Measurements from ENCODE around the gene RNFT1.
"Not testable (repeated sequence)": the region's sequence is repeated elsewhere in the genome, so short reads cannot be mapped to it uniquely, and the experiment has no call there.

RNFT1 gene, protein sequence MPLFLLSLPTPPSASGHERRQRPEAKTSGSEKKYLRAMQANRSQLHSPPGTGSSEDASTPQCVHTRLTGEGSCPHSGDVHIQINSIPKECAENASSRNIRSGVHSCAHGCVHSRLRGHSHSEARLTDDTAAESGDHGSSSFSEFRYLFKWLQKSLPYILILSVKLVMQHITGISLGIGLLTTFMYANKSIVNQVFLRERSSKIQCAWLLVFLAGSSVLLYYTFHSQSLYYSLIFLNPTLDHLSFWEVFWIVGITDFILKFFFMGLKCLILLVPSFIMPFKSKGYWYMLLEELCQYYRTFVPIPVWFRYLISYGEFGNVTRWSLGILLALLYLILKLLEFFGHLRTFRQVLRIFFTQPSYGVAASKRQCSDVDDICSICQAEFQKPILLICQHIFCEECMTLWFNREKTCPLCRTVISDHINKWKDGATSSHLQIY

DNA sequence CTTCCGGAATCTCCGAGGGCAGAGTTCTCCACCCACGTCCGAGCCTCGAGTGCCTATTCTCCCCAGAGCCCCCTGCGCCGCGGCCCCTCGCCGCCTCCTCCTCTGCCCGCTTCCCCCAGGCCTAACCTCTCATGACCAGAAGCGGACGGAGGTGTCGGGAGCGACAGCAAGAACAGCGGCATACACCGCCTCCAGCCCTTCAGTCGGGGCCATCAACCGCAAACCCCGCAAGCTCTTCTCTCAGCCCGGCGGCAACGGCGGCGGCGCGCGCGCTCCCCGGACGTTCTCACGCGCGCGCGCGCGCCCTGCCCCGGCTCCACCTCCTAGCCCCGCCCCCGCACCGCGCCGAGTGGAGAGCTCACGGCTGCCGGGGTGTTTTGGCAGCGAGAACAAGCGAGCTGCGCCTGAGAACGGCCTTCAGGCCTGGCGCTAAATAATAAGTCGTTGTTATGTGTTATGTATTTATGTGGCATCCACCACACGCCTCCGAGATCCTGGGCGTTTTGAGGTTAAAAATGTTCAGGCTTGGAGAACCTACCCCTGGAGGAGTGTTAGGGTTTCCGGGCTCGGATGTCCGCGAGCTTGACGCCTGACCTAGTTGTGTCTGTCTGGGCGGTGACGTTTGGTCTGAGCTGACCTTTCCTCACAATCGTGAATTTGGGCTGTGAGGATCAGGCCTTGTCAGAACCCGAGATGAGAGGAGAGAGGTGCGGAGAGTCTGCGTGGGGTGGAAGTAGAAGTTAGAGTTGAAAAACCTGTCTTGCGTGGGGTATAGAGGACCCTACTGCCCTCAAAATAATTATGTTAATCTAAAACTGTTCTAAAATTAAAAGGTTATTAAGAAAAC, at the start of gene RNFT1:
Gene RNFT1 (minus strand): TSS at position 259 of the 847 bp plus-strand sequence. CDS start 77 bp downstream, at position 182.
- DNase-seq (ENCODE audit: low read depth), result peak; percentile 27

DNA sequence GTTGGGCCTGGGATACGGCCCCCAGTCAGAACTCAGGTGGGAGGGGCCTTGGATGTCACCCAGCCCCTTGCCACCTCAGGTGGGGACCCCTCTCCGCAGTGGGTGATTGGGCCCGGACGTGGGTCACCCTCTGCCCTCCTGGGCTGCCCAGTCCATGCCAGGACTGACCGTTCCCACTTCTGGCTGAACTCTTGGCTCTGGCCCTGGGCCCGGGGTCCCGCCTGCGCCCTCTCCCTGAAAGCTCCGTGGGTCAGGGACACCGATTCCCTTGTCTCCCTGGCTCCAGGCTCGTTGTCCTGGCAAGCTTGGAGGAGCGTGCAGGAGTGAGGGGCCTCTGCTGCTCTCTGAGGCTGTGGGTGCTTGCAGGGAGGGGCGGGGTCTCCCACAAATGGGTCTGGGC, 44.8 kb upstream of the RNFT1 start:
- DNase-seq (ENCODE audit: low read depth), result not testable (repeated sequence)

DNA sequence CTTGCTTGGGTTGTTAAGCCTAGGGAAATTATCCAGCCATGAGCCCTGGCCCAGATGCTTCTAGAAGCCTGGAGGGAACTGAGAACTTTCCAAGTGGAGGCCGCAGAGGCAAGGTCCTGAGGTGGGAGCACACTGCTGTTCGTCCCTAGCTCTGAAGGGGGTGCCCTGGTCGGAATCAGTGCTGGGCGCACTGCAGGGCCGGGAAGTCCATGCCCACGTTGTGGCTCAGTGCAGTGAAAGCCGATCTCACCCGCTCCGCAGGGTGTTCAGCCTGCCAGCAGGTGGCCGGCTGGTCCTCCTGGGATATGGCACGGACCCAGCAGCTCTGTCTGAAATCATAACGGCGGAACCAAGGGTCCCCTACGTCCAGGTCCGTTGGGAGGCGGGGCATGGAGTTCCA, 43.8 kb upstream of the RNFT1 start:
- DNase-seq (ENCODE audit: low read depth), result not testable (repeated sequence)

DNA sequence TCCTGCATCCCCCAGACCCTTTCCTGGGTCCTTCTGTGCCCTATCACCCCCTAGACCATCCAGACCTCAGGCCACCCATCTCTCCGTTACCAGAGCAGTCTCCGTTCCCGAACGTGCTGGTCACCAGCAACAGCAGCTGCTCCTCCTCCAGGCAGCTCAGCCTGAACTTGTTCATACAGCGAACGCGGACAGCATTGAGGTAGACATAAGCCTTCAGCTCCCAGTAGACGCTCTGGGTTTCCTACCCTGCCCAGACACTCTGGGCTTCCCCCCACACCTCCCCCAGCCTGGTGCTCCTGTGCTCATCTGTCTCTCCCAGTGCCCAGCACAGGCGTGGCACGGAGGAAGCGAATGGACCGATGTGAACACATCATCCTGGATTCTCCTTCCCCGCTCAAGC, 41.6 kb upstream of the RNFT1 start:
- DNase-seq (ENCODE audit: low read depth), result no peak

DNA sequence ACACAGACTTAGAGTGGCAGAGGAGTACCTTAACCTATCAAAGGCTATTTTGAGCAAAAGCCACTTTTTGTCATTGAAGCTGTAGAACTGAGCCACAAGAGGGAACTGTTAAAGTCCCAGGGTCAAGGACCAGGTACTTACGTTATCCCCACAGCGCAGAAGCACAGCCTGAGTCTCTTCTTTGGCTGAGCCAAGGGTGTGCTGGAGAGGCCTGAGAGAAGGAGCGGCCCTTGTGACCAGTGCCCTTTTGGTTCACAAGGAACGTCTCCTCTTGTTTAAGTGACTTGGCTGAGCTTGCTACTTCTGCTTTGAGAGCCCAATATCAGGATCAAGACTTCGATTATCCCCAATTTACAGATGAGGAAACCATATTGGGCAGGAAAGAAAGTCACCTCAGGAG, 40.0 kb upstream of the RNFT1 start:
- not testable (repeated sequence) for DNase-seq (ENCODE audit: low read depth)

DNA sequence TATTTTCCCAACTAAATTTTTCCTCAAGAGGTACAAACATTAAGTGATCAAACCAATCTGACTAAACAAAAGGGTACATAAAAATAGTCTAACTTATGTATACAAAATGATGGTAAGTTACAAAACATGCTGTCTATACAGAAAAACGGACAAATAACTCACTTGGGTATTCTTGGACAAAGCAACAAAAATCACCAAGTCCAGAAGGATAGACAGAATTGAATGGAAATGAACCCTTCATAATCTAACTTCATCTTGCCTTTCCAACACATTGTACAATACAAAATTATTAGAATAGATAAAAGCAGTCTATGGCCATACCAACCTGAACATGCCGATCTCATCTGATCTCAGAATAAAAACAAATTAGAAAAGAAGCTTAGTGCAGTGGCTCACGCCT, 37.9 kb upstream of the RNFT1 start:
- DNase-seq (ENCODE audit: low read depth), result not testable (repeated sequence)

DNA sequence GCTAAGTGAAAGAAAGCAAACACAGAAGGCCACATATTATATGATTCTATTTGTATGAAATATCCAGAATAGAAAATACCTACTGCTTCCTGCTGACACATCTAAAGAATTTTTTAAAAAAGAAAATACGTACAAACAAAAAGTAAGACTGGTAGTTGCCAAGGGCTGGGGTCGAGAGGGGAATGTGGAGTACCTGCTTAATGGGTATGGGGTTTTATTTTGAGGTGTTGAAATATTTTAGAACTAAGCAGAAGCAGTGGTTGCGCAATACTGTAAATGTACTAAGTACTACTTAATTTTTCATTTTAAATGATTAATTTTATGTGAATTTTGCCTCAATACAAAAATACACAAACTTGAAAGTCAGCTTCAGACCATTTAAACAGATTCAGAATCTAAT, 32.1 kb upstream of the RNFT1 start:
- DNase-seq (ENCODE audit: low read depth), result not testable (repeated sequence)

DNA sequence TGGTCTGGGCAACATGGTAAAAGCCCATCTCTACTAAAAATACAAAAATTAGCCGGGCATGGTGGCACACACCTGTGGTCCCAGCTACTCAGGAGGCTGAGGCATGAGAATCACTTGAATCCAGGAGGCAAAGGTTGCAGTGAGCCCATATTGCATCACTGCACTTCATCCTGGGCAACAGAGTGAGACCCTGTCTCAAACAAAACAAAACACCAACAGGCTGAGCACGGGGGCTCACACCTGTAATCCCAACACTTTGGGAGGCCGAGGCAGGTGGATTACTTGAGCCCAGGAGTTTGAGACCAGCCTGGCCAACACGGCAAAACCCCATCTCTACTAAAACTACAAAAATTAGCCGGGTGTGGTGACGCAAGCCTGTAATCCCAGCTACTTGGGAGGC, 10.6 kb upstream of the RNFT1 start:
- not testable (repeated sequence) for DNase-seq (ENCODE audit: low read depth)

DNA sequence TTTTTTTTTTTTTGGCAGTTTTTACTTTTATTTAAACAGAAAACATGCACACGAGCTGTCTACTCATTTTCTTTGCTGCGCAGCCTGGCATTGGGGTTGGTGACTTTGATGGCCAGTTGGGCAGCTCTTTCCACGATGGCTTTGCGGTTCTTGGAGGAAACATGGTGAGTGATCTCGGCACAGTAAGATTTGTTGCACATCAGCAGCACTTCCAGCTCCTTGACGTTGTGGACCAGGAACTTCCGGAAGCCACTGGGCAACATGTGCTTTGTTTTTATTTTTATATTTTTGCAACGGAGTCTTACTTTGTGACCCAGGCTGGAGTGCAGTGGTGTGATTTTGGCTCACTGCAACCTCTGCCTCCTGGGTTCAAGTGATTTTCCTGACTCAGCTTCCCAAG, 8.9 kb upstream of the RNFT1 start:
- not testable (repeated sequence) for DNase-seq (ENCODE audit: low read depth)

DNA sequence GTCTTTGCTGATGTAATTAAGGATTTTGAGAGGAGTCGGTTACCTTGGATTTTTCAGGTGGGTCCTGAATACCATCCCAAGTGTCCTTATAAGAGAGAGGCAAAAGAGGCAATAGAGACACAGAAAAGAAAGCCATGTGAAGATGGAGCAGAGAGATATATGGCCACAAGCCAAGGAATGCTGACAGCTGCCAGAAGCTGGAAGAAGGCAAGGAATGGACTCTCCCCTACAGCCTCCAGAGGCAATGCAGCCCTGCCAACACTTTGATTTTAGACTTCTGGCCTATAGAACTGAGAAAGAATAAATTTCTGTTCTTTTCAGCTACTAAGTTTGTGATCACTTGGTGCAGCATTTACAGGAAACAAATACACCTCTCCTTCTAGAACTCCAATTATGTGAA, 8.2 kb upstream of the RNFT1 start:
- no peak for DNase-seq (ENCODE audit: low read depth)

DNA sequence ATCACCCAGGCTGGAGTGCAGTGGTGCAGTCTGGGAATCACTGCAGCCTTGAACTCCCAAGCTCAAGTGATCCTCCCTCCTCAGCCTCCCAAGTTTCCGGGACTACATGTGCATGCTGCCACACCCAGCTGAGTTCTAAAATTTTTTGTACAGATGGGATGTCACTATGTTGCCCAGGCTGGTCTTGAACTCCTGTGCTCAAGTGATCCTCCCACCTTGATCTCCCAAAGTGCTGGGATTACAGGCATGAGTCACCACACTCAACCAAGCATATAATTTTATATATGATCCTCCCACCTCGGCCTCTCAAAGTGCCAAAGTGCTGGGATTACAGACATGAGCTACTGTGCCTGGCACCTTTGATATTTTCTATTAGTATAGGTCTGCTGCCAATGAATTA, 7.2 kb upstream of the RNFT1 start:
- DNase-seq (ENCODE audit: low read depth), result not testable (repeated sequence)

DNA sequence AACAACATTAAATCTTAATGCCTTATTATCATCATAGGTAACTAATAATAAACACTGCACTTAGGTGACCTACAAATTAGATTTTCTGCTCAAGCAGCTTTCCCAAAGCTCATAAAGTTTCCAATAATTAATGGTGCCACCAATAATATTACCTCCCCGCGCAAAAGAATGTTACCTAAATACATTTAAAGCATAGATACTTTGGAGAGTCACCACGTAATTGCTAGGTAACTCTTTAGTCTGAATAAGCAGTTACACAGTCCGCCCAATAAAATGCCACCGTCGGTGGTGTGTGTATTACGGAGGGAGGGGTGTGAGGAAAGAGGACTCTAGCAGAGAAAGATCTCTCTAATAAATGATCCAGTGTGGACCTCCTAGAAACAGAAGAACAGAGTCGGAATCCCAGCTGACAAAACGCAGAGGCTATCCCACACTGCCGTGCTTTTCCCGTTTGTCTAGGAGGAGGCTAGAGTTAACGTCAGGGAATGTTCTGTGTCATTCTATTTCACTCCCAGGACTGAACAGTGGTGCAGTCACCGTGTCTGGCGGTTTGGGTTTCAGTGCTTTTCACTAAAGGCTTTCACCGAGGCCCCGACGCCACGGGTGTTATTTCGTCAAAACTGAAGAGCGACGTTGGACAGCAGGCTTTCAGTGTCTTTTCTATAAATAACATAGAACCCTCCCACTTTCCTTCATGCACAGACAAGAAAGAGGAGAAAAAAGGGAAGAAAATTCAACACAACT, 630 bp downstream of the RNFT1 start:
- DNase-seq (ENCODE audit: low read depth), result peak; percentile 27

DNA sequence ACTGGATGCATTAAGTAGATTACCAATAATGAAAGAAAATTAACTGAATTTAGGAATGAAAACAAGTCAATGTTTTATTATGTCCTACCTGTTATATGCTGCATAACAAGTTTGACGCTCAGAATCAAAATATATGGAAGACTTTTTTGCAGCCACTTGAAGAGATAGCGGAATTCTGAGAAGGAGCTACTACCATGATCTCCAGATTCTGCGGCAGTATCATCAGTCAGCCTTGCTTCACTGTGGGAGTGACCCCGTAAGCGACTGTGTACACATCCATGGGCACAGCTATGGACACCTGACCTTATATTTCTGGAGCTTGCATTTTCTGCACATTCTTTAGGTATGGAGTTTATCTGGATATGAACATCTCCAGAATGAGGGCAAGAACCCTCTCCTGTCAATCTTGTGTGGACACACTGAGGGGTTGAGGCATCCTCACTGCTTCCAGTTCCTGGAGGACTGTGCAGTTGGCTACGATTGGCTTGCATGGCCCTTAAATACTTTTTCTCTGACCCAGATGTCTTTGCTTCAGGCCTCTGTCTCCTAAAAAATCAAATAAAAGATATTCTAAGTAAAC, 1.7 kb downstream of the RNFT1 start:
- no peak for DNase-seq (ENCODE audit: low read depth)

DNA sequence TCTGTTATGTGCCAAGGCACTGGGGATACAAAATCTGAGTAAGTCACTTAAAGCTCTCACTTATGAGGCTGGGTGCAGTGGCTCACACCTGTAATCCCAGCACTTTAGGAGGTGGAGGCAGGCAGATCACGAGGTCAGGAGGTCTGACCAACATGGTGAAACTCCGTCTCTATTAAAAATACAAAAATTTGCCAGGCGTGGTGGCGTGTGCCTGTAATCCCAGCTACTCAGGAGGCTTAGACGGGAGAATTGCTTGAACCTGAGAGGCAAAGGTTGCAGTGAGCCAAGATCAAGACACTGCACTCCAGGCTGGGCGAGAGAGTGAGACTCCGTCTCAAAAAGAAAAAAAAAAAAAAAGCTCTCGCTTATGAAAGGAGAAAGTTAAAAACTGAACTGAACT, 5.0 kb downstream of the RNFT1 start:
- DNase-seq (ENCODE audit: low read depth), result not testable (repeated sequence)

DNA sequence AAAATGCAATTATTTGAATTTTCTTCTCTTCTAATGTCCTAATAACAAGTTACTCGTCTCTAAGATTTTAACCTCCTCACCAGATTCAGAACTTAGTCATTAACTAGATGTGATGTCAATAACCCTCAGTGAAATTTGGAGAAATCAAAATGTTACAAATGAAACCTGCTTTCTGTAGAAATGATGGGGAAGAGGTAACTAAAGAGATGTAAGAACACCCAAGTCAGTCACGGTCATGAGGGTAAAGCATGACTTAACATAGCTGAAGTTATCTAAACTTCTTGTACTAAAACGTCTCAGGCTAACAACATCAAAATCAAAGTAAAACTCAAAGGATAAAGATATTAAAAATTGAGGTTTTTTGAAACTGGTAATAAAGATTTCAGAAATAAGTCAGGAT, 9.7 kb downstream of the RNFT1 start:
- no peak for DNase-seq (ENCODE audit: low read depth)

DNA sequence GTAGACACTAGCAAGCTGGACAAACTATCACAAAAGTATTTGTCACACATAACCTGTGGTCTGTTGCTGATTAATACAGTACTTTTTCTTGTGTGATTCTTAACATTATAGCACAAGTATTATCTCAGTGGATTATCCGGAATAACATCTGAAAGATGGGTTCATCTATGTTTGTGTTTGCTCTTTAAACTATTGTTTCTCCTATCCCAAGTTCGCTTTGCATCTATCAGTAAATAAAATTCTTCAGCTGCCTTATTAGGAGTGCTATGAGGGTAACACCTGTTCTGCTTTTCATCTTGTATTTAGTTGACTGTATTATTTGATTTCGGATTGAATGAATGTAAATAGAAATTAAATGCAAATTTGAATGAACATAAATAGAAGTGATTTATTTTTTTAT, 14.5 kb downstream of the RNFT1 start:
- DNase-seq (ENCODE audit: low read depth), result no peak

DNA sequence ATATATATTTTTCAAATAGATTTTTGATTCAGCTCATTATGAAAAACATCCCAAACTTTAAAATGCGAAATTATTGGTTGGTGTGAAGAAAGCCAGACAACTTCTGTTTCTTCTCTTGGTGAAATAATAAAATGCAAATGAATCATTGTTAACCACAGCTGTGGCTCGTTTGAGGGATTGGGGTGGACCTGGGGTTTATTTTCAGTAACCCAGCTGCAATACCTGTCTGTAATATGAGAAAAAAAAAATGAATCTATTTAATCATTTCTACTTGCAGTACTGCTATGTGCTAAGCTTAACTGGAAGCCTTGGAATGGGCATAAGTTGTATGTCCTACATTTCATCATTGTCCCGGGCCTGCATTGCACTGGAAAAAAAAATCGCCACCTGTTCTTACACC, 17.2 kb downstream of the RNFT1 start:
- DNase-seq (ENCODE audit: low read depth), result not testable (repeated sequence)

DNA sequence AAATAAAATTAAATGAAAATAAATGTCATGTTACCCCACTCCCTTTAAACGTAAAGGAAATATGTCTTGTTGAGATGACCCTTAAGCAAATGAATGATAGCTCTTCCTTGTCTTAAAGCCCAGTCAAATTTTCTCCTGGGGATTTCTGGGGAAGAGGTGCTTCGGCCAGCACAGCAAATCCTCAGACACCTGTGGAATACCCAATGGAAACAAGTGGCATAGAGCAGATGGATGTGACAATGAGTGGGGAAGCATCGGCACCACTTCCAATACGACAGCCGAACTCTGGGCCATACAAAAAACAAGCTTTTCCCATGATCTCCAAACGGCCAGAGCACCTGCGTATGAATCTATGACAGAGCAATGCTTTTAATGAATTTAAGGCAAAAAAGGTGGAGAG, 18.1 kb downstream of the RNFT1 start:
- not testable (repeated sequence) for DNase-seq (ENCODE audit: low read depth)

DNA sequence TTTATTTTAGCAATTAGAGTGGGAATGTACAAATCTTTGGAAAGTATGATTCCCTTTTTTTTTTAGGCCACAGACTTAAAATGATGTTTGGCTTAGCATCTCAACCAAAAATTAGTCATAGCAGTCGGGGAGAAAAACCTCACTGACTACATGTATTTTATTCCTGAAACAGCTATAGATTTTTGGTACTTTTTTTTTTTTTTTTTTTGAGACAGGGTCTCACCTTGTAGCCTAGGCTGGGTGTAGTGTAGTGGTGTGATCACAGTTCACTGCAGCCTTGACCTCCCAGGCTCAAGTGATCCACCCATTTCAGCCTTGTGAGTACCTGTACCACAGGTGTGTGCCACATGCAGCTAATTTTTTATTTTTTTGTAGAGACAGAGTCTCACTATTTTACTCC, 23.4 kb downstream of the RNFT1 start:
- DNase-seq (ENCODE audit: low read depth), result no peak

DNA sequence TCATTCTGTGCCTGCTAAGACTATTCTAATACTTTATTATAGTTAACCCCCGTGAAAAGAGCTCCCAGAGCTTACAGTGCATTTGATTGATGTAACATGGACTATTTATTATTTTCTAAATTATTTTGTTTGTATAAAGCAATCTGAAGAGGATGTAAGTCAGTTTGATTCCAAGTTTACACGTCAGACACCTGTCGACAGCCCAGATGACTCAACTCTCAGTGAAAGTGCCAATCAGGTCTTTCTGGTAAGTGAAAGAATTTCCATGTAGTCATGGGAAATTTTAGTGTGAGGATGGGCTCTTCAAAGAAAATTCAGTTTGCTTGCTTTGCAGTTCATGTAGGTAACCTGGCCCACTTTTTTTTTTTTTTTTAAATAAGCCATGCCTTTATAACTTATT, 23.8 kb downstream of the RNFT1 start:
- not testable (repeated sequence) for DNase-seq (ENCODE audit: low read depth)

DNA sequence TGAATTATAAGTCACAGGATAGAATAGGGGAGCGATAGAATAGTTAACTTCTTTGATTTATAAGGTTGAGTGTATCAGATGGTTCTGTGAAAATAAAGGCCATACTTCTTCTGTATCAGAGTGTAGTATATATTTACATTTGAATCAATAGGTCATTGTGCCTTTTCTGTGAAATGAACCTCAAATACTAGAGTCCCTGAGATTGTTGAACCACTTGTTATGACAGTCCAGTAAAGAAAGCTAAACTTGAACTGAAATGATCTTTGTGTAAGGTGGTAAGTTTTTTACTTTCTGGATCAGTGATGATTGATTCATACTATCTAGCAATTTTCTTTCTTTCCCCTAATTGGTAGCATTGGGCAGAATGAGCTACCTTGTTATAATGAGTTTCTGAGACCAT, 31.2 kb downstream of the RNFT1 start:
- not testable (repeated sequence) for DNase-seq (ENCODE audit: low read depth)

DNA sequence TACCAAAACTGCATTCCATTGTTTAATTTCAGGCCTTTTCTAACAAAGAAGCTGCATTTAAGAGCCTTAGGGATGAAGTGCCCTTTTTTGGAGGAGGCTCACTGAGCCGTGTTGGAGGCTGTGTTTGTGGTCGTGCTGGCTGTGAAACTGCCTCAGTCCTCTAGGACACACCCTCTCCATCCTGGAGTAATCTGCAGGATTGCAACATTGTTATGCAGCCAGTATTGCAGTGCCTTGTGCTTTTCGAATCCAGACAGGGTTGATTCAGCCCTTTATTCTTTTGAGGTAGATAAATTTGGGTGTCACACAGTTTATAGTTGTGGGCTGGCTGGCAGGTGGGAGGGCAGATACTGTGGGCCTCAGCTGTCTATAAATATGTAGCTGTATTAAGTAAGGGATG, 33.8 kb downstream of the RNFT1 start:
- DNase-seq (ENCODE audit: low read depth), result peak; percentile 34

All from GM04503 (cell line).